NCI-H460 (cell line): ENCODE data around the gene COL6A1. TPM values are rescaled to one million over a fixed set of nuclear protein-coding genes. Genes with fewer than 3 reads are reported as not detected.
"Not testable (repeated sequence)": the region's sequence is repeated elsewhere in the genome, so short reads cannot be mapped to it uniquely, and the experiment has no call there.

Experiments used
- DNase-seq: peaks from one replicate; pipeline ENCODE4 v3.0.0-alpha.2; 2016; ENCODE audit warnings: low read depth; ENCODE audit errors: extremely low read depth
- total RNA-seq: library from RNA; depleted of rRNA; stranded (reverse); fragments of >200 nt; shearing (Covaris generic); gene quantifications from 2 replicates; pipeline ENCODE4 v1.2.3, GENCODE V29; 2014

COL6A1 gene
- total RNA-seq, 1 experiment from 2014 or later = 41.9 TPM

DNA sequence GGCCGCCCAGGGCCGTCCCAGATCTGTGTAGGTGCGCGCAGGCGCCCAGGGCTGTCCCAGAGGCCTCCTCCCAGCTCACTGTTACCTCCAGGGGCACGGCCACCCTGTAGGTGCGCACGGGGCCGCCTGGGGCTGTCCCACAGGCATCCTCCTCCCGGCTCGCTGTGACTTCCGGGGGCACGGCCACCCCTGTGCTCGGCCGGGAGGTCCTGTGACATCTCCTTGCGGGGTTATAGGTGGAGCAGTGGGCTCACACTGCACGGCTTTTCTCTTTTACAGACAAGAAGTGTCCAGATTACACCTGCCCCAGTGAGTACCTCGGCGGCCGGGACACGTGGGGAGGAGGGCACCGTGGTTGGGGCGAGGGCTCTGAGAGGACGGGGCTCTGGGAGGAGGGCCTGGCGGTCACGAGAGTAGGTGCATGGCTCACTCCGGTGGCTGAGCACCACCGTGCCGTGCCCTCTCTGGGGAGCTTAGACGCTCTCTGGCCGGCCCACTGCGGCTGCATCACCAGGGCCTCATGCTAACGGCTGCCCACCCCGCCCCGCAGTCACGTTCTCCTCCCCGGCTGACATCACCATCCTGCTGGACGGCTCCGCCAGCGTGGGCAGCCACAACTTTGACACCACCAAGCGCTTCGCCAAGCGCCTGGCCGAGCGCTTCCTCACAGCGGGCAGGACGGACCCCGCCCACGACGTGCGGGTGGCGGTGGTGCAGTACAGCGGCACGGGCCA lies 21.4 kb downstream of the COL6A1 start:
- DNase-seq = no peak

DNA sequence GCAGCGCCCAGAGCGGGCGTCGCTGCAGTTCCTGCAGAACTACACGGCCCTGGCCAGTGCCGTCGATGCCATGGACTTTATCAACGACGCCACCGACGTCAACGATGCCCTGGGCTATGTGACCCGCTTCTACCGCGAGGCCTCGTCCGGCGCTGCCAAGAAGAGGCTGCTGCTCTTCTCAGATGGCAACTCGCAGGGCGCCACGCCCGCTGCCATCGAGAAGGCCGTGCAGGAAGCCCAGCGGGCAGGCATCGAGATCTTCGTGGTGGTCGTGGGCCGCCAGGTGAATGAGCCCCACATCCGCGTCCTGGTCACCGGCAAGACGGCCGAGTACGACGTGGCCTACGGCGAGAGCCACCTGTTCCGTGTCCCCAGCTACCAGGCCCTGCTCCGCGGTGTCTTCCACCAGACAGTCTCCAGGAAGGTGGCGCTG lies 22.0 kb downstream of the COL6A1 start:
- DNase-seq = no peak

DNA sequence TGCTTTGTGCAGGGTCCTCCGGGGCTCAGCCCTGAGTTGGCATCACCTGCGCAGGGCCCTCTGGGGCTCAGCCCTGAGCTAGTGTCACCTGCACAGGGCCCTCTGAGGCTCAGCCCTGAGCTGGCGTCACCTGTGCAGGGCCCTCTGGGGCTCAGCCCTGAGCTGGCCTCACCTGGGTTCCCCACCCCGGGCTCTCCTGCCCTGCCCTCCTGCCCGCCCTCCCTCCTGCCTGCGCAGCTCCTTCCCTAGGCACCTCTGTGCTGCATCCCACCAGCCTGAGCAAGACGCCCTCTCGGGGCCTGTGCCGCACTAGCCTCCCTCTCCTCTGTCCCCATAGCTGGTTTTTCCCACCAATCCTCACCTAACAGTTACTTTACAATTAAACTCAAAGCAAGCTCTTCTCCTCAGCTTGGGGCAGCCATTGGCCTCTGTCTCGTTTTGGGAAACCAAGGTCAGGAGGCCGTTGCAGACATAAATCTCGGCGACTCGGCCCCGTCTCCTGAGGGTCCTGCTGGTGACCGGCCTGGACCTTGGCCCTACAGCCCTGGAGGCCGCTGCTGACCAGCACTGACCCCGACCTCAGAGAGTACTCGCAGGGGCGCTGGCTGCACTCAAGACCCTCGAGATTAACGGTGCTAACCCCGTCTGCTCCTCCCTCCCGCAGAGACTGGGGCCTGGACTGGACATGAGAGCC lies 22.7 kb downstream of the COL6A1 start:
- DNase-seq = no peak

DNA sequence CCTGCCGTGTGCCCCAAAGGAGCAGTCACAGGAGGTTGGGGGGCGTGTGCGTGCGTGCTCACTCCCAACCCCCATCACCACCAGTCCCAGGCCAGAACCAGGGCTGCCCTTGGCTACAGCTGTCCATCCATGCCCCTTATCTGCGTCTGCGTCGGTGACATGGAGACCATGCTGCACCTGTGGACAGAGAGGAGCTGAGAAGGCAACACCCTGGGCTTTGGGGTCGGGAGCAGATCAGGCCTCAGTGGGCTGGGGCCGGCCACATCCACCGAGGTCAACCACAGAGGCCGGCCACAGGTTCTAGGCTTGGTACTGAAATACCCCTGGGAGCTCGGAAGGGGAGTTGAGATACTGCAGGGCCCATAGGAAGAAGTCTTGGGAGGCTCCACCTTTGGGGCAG lies 23.5 kb downstream of the COL6A1 start:
- DNase-seq = no peak

DNA sequence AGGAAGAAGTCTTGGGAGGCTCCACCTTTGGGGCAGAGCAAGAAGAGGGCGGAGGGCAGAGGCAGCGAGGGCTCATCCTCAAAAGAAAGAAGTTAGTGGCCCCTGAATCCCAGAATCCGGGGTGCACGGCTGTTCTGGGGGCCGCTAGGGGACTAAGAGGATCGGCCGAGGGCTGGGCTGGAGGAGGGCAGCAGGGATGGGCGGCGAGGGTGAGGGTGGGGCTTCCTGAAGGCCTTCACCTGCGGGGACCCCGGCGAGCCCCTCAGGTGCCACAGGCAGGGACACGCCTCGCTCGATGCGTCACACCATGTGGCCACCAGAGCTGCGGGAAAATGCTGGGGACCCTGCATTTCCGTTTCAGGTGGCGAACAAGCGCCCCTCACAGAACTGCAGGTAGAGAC lies 23.9 kb downstream of the COL6A1 start:
- DNase-seq = no peak

DNA sequence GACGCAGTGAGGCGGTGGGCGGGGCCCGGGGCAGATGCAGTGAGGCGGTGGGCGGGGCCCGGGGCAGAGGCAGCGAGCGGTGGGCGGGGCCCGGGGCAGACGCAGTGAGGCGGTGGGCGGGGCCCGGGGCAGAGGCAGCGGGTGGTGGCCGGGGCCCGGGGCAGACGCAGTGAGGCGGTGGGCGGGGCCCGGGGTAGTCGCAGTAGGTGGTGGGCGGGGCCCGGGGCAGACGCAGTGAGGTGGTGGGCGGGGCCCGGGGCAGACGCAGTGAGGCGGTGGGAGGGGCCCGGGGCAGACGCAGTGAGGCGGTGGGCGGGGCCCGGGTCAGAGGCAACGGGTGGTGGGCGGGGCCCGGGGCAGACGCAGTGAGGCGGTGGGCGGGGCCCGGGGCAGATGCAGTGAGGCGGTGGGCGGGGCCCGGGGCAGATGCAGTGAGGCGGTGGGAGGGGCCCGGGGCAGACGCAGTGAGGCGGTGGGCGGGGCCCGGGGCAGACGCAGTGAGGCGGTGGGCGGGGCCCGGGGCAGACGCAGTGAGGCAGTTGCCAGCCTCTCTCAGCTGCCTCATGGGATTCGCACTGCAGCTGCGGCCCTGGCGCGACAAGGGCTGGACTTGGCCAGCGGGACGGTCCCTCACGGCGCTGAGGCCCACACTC lies 24.4 kb downstream of the COL6A1 start:
- DNase-seq = not testable (repeated sequence)

DNA sequence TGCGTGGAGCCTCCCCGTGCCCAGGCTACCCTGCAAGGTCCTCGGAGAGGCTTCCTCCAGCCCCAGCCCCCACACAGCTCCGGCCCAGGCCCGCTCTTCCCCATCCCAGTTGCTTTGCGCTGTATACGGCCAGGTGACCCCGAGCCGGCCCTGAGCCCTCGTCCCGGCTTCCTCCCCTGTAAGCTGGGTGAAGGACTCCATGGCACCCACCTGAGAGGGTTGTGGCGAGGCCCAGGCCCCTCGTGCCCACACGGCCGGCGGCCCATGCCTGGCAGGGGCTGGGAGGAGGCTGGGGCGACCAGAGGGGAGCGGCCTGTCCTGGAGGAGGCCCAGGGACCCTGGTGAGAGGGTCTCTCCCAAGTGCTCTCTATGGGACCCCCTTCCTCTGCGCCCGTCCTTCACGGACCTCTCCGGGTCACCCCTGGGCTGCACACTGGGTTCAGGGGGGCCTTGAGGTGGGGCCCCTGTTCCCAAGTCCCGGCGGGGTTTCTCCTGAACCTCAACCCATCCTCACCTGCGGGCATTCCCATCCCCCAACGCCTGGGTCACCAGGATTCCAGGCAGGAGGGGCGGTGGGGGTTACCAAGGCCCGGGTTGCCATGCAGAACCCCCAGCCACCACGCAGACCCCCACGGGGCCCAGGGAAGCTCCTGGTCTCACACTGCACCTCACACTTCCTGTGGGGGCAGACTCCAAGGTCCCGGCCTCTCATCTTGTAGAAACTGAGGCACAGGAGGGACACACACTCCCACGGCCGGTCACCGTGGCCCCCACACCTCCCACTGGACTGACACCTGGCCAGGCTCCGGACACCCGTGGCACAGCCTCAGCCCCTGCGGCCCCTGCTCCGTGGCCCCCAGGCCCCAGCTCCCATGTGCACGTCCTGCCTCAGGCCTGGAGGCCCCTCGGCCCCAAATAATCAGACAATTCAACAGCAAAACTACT lies 25.2 kb downstream of the COL6A1 start:
- DNase-seq = no peak

DNA sequence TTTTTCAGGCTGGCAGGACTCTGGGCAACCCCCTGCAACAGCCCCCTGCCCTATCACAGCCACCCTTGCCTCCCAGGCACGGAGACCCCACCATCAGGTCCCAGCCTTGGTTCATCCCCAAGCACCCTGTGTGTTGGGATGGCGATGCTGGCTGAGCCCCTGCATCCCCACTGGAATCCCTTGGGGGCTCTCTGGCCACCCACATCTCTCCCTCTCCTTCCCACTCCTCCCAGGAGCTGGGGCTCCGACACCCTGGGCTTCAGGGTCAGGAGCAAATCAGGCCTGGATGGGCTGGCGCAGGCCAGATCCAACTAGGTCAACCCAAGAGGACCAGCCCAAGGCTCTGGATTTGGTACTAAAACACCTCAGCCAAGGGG lies 25.9 kb downstream of the COL6A1 start:
- DNase-seq = no peak

DNA sequence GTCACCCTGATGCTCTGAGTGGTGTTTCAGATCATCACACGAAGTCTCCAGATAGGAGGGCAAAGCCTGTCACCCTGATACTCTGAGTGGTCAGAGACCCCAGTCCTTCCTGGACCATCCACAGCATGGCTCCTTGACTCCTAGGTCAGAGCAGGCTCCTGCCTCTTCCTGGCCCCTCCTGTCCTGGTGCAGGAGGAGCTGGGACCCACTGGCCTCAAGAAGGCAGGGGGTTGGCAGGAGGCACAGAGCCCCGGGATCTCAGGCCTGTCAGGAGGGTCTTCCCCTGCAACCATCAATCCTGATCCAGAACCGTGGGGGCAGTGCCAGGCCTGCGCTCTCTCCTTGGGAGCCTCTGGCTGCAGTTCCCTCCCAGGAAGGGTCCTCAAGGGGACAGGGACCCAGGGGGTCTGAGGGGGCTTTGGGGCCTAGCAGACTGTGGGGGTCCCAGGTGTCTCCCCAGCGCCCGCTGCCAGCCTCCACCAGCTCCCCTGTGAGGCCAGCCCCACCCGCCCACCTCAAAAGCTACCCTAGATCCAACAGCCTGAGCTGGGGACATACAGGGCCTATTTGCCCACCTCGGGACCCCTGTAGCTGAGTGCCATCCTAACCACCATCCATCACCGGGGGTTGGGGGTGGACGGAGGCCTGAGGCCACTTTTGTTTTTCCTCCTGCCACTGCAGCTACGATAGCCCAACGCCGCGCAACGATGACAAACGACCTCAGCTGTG lies 27.5 kb downstream of the COL6A1 start:
- DNase-seq = no peak

DNA sequence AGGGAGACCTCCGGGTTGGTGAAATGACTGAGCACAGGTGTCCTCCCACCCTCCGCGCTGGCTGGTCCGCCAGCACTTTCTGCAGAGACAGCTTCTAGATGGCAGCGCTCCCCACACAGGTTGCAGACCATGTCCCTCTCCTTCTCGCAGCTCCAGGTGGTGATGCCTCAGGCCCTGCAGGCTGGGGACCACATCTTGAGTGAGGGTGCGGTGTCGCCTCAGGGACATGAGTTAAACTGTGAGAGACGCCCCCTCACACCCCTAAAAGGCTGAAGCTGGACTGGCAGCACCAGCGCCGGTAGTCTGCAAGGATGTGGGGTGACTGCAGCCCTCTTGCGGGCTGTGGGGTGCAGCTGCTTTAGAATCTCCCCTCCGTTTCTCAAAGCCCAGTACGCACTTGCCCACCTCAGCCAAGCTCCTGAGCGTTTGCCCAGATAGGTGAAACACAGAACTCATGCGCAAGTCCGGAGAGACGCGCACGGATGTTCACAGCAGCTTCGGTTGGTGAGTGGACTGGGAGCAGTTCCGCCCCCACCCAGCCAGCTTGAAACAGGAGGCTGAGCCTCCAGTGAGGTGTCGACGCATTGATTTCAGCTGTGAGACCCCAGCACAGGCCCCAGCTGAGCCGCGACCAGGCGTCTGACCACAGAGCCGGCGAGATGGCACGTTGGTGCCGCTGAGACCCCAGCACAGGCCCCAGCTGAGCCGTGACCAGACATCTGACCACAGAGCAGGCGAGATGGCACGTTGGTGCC lies 28.6 kb downstream of the COL6A1 start:
- no peak for DNase-seq

DNA sequence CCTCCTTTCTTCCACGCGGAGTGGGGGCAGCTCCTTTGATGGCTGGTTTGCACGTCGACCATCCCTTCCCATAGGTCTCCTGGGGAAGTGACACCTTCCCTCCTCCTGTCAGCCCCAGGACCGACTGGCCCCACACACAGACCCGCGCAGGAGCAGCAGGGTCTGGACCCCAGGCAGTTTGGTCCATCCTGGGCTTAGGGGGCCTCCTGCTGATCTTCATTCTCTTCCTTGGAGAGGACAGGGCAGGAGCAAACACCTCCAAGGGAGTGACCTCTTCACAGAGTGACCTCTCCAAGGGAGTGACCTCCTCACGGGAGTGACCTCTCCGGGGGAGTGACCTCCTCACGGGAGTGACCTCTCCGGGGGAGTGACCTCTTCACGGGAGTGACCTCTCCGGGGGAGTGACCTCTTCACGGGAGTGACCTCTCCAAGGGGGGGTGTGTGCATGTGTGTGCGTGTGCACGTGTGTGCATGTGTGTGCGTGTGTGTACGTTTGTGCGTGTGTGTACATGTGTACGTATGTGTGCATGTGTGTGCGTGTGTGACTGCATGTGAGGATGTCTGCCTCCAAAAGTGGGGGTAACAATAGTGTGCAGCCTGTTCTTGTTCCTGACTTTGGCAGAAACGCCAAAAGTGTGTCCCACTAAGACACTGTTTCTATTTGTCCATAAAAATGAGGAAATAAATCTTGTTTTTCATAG lies 29.8 kb downstream of the COL6A1 start:
- no peak for DNase-seq

DNA sequence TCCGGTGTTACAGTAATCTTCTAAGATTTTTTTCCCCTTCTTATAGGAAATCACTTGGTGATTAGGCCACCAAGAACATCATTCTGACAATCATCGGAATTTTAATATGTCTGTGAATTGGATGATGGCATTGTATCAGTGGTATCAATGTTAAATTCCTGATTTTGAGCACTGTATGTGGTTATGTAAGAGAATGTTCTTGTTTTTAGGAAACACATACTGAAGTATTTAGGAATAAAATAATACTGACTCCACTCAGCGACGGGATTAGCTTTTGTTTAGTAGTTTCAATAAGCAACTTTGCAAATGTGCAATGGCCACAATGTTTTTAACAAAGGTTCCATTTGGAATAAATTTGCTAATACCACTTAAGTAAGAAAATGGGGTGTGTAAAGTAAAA lies 30.6 kb downstream of the COL6A1 start:
- DNase-seq = no peak

DNA sequence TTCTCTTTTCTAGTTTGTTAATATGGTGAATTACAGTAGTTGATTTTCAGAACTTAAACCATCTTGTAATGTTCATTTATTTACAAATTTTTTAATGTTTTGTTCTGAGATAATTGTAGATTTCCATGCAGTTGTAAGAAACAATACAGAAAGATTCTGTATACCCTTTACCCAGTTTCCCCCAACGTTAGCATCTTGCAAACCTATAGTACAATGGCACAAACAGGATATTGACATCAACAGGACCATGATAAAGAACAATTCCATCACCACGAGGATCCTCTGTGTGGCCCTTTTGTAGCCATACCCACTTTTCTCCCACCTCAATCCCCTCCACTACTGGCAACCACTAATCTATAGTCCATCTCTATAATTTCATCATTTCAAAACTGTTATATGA lies 33.3 kb downstream of the COL6A1 start:
- DNase-seq = no peak

DNA sequence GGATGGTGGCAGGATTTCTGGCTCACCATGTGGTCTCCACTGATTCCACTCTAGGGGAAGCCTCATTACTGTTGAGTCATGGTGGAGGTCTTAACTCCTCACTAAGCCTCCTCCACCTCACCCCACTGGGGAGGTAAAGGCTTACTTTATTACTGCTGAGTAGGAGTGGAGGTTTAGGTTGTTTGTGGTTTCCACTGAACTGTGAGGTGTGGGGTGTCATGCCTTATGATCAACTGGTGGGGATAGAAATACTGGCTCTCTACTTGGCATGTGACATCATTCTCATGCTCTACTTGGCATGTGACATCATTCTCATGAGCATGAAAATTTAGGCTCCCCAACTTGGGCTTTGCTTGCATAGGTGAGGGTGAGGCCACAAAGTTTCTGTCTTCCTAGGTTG lies 35.6 kb downstream of the COL6A1 start:
- DNase-seq = no peak

DNA sequence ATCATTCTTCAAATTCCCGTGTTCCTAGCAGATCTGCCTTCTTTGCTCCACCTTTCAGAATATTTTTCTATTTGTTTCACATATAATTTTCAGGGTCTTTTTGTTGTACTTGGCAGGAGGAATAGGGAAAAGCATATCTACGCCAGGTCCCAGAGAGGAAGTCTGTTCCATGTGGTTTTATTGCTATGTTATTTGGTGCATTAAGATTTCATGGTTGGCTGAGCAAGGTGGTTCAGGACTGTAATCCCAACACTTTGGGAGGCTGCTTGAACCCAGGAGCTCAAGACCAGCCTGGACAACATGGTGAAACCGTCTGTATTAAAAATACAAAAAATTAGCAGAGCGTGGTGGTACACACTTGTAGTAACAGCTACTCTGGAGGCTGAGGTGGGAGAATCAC lies 36.1 kb downstream of the COL6A1 start:
- no peak for DNase-seq

DNA sequence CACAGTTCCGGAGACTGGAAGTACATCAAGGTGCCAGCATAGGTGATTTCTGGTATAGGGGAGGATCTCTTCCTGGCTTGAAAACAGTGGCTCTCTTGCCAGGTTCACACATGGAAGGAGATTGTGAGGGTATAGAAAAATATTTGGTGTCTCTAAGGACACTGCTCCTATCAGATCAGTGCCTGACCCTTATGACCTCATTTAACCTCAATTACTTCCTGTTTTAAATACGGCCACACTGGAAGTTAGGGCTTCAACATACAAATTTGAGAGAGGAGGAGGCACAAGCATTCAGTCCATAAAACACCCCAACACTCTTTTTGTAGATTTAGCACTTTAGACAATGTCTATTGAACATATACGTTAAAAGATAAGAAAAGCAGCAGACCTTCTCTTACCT lies 37.0 kb downstream of the COL6A1 start:
- DNase-seq = no peak

DNA sequence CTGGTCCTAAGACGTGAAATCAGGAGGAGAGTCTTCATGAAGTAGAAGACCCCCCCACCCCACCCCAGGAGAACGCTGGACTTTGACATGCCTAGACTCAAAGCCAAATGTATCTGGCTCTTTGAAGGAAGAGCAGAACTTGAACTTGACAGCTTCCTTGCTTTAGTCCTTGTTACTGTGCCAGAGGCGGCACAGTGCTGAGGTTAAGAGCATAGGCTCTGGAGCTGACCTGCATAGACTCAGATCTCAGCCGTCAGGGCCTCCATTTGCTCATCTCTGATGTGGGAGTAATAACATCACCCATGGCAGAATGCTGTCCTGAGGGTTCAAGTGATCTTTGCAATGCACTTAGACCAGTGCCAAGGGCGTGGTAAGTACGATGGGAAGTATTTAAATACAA lies 39.0 kb downstream of the COL6A1 start:
- no peak for DNase-seq

DNA sequence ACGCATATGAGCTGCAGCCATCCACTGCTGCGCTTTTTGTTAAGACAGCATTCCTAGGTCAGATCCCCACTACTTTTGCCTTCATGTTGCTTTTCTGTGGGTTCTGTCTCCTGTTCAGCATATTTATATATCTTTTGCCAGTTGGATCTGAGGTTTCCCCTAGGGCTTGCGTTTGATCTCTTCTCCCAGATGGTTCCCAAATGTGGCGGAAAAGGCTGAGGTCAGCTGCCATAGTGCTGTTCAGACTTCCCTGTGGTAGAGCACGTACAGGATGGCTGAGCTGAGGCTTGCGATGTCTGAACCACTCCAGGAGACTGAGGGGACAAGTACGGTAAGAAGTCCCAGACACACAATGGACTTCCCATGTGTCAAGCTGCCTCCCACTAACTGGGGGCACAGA lies 39.8 kb downstream of the COL6A1 start:
- no peak for DNase-seq
